GM19240 (cell line): ENCODE measurements around the gene ANKLE1.
"Not testable (repeated sequence)": the region's sequence is repeated elsewhere in the genome, so short reads cannot be mapped to it uniquely, and the experiment has no call there.

ENCODE experiments used
- DNase-seq: peaks from one replicate; pipeline ENCODE4 v3.0.0; 2011; ENCODE audit warnings: low spot score; ENCODE audit not compliant: insufficient read length

The ANKLE1 gene

DNA sequence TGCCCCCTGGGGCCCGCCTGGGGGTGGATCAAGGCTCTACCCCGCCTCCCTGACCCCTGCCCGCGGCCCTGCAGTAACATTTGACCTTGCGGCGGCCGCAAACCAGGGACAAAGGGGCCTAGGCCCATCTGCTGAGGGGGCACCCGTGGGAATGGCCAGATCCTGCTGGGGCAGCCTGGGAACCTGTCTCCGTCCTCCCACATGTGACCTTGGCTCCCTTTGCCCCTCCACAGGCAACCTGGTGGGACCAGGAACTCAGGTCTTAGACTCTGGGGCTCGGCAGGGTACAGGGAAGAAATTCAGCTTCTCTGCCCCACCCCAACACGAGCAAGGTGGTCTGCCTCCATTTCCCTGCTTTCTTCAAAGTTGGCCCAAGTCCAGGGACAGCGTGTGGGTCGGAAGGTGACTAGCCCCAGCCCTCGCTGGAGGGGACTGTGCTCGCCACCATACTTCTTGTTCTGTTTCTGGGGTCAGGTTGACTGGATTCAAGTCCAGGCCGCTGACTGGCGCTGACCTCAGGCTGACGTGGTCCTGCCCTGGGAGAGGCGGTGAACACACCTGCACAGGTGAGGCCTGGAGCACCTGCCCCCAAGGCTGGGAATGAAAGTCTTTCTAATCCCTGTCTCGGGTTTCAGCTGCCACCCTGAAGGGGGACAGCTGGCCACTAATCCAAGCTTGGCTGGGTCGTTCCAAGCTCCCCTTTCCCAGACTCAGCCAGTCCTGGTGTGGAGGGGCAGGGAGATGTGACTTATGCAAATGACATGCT, 33.5 kb upstream of the ANKLE1 start:
- DNase-seq, result no peak

DNA sequence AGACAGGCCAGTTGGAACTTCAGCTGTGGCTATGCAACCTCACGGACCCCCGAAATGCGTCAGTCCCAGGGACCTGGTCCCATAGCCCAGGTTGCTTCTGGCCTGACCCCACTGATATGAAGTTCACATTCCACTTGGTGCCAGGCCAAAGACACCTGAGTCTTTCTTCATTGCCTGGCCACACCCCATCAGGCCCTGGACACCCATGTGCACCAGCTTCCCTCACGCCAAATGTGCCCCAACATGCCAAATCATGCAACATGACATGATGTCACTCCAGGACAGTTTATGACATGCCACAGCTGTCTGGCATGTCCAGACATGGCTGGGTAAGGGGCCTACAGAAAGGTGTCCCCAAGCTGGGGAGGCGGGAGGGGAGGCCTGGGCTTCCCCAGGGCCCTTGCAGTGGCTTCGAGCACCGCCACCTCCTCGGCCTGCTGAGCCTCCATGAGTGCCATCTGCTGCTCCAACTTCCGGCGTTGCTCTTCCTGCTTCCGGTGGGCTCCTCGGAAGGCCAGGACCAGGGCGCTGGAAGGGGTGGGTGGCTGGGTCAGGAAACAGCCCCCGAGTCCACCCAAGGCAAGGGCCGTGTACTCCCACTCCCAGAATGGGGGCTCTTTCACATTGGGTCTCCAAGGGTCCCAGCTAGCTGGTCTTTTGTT, 31.7 kb upstream of the ANKLE1 start:
- DNase-seq, result no peak

DNA sequence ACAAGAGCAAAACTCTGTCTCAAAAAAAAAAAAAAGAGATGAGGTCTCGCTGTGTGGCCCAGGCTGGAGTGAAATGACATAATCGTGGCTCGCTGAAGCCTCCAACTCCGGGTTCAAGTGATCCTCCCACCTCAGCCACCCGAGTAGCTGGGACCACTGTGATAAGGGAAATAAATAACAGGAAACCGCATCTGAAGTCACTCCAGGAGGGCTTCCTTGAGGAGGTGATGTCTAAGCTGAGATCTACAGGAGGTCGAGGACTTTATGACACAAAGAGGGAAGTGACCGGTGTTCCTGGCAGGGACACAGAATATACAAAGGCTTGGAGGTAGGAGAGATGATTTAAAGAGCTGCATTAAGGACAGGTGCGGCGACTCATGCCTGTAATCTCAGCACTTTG, 27.1 kb upstream of the ANKLE1 start:
- no peak for DNase-seq

DNA sequence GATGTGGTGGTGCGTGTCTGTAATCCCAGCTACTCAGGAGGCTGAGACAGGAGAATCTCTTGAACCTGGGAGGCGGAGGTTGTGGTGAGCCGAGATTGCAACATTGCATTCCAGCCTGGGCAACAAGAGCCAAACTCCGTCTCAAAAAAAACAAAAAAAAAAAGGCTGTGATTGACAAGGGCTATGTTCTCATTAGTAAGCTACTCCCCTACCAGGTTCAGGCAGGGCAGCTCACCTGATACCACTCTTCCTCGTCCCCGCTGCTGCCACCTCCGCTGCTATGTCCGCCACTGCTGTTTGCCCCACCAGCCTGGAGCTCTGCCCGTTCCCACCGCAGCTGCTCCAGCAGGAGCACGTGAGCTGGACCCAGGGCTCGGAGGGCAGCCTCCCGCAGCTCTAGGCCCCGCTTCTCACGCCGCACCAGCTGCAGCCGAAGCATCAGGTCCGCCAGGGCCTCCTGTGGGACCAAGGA, 26.5 kb upstream of the ANKLE1 start:
- DNase-seq, result no peak

DNA sequence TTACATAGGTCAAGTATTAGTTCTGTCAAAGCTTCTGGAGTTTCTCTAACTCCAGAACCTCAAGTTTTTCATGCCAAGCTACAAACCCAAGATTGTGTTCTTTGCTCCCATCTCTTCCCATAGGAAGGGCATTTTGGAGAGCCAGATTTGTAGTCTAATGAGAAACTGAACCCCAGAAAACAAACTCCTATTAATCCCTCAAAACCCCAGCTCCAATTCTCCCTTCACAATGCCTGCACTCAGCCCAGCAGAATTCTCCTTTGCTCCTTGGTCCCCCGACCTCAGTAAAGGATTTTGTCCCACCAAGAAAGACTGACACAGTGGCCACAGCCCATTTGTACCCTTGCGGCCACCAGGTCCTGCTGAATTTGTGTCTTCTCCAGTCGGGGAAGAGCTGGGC, 25.6 kb upstream of the ANKLE1 start:
- no peak for DNase-seq

DNA sequence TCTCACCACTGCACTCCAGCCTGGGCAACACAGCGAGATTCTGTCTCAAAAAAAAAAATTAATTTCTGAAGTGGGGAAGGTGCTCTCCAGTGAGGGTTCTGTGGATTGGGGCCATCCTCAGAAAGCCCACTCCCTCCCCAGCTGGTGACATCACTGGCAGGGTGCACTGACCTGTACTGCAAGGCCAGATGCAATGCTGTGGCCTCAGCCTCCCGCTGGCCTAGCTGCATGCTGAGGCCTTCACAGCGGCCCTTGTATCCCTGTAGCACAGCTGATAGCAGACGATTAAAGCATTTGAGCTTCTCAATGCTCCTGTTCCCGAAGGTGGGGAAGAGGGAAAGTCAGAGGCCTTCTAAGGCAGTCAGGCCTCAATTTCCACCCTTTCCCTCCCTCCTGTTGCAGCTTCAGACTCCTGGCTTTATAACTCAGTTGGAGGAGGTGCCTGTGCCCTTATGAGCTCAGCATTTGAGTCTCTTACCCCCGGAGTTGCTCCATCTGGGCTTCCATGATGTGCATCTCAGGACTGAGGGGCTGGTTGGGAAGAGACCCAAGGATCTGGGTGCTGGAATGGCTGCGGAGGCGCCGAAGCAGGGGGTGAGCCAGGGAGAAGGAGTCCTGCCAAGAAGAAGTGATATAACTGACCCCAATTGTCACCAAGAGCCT, 22.5 kb upstream of the ANKLE1 start:
- no peak for DNase-seq

DNA sequence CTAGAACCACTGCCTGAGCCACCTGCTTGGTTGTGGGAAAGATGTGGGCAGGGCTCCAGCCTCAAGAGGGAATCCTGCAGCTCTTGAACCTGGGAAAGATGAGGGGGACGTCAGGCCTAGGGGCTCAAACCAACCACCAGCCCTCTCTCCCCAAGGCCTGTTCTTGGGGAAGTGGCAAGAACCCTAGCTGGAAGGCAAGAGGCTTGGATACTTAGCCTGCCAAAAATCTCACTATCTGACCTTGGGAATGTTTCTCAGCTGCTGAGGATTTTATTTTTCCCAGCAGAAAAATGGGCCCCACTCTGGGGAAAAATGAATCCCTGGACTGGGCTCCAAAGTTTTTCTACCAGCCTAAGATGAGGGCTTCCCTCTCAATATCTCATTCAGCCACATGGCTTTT, 21.8 kb upstream of the ANKLE1 start:
- no peak for DNase-seq

DNA sequence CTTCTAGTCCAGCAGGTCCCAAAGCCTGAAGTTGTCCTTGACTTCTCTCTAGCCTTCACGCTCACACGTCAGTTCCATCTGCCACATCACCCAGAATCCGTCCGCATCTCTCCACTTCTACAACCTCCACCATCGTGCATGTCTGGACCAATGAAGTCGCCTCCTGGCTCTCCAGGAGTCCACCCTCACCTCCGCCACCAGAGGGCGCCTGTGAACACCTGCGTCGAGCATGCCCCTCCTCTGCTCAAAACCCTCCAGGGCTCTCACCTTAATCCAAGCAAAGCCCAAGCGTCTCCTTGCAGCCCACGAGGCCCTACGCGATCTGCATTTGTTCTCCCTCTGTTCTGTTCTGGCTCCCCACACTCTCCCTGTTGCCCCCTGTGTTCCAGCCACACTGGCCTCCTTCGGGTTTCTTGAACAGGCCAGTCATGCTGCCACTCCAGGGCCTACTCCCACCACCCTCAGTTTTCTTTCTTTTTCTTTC, 20.8 kb upstream of the ANKLE1 start:
- DNase-seq, result peak; percentile 97

DNA sequence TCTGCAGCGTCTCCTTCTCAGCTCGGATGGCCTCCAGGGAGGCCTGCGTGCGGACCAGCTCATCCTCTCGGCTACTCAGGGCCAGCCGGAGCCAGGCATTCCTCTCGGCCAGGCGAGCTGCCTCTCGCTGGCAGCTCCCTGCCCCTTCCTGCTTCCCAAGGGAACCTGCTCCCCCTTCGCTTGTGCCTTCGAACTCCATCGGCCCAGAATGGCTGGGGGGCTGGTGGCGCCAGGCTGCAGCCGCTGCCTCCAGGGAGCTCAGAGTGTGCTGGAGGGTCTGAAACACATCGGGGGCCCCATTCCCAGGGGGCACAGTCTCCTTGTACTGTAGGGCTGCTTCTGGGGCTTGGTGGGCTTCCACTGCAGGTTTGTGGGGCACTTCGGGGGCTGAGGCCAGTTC, 19.1 kb upstream of the ANKLE1 start:
- DNase-seq, result no peak

DNA sequence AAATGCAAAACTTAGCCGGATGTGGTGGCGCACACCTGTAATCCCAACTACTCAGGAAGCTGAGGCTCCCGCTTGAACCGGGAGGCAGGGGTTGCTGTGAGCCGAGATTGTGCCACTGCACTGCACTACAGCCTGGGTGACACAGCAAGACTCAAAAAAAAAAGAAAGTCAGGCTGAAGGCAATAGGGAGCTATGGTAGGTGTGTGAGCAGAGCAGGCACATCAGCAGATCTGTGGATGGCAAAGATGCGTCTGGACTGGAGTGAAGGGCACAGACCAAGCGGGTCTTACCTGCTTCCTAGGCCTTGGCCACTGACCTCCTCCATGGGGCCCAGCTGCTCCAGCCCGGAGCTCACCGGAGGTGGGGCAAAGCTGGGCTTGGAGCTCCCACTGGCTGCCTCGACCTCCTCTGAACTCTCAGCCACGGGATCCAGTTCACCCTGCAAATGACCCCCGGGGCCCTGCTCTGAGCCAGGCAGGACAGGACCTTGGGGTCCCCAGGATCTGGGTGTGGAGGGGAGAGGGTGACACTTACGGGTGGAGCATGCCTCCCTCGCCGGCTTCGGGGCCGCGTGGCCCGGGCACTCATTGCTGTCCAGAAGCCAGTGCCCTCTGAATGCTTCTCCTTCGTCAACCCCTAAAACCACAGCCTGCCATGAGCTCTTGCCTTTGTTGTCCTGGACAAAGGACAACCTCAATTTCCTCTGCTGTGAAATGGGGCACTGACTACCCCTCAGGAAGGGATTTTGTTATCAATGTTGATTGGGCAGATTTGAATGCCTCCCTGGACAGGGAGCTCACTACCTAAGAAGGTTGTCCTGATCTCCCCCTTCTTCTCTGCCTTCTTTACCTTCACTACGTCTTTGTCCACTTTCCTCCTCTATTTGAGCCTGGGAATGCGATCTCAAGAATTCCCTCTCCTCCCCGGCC, 17.7 kb upstream of the ANKLE1 start:
- DNase-seq, result no peak

DNA sequence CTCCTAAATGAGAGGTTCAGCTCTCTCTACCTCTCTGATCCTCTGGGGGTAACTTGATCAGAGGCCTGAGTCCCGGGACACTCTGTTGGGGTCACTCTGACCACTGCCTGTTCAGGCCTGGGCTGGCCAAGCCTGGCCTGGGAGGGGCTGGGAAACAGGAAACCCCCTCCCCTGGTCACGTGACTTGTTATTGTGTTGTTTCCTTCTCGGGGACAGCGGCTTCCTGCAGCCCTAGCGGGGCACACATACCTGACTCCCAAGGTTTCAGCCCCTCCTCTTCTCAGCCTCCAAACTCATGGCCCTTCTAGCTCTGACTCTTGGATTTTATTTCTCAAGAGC, 17.1 kb upstream of the ANKLE1 start, which contains the start of gene USHBP1:
Gene USHBP1 (minus strand): TSS at position 105 of the 339 bp plus-strand sequence. CDS start 446 bp downstream, outside the sequence.
- DNase-seq, result no peak

DNA sequence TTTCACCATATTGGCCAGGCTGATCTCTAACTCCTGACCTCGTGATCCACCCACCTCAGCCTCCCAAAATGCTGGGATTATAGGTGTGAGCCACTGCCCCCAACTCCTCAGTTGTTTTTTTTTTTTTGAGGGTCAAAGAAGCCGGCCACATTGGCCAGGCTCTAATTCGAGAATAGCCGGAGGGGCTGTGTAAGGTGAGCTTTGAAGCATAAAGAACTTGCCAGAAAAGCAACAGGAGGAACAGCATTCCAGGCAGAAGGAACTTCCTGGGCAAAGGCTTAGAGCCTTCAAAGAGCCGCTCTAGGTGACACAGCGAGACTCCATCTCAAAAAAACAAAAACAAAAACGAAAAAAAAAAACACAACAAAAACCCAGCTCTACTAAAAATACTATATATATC, 15.7 kb upstream of the ANKLE1 start:
- DNase-seq, result no peak

DNA sequence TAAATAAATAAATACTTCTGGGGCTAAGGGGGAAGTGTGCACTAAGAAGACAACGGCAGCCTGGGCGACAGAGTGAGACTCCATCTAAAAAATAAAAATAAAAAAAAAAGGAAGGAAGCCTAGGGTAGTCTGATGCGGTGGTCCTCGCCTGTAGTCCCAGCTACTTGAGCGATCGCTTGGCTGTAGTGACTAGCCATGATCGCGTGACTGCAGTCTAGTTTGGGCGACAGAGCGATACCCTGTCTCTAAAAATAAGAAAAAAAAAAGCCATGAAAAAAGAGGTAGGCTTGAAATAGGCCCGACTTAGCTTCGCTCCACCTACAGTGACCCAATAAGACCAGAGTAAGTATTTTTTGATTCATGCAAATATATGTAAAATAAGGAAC, 15.1 kb upstream of the ANKLE1 start:
- no peak for DNase-seq

DNA sequence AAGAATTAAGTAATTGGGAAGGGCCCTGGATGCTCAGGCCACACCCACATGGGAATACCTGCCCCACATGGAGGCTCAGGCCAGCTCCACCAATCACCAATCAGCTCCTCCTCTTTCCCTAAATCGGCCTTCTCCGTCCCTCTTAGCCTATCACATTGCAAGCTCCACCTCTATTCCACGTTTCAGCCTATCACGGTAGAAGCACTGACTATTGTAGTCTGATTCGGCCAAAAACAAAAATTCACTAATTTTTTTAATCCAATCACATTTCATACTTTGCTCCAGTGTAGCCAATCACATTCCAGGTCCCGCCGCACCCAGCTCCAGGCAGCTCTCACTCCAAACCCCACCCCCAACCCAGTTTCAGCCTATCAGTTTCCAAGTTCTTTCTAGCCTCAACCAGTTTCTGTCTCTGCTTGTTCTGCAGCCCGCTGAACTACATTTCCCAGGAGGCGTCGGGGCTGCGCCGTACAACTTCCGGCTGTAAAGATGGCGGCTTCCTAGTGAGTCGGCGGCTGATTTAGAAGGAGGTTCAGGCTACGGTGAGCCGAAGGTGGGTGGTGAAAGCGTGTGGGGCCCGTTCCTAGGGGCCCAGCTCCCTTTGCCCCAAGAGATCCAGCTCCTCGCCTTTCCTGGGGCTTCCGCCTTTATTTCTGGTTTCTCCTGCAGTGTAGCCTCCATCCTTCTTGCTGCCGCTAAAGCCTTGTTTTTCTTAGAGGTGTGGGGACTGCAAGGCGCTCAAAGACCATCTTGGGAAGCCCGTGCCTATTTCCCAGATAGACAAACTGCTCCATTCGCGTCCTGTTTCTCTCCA, 14.5 kb upstream of the ANKLE1 start, which contains the start of gene BABAM1:
Gene BABAM1 (plus strand): TSS at position 469 of the 814 bp plus-strand sequence. CDS start 1,364 bp downstream, outside the sequence.
- DNase-seq, result peak; percentile 99

DNA sequence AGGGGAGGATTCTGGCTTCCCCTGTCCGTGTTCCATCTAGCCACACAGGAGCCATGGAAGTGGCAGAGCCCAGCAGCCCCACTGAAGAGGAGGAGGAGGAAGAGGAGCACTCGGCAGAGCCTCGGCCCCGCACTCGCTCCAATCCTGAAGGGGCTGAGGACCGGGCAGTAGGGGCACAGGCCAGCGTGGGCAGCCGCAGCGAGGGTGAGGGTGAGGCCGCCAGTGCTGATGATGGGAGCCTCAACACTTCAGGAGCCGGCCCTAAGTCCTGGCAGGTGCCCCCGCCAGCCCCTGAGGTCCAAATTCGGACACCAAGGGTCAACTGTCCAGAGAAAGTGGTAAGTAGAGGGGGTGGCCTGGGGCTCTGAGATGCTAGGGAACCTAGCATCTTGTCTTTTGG, 12.9 kb upstream of the ANKLE1 start:
- DNase-seq, result no peak

DNA sequence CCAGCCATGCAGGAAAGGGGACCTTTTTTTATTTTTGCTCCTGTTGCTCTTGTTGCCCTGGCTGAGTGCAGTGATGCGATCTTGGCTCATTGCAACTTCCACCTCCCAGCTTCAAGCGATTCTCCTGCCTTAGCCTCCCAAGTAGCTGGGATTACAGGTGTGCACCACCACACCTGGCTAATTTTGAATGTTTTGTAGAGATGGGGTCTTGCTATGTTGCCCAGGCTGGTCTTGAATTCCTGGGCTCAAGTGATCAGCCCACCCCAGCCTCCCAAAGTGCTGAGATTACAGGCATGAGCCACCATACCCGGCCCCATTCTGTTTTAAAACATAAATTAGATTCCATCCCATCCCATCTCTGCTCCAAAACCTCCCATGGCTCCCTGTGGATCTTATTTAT, 6.8 kb upstream of the ANKLE1 start:
- not testable (repeated sequence) for DNase-seq

DNA sequence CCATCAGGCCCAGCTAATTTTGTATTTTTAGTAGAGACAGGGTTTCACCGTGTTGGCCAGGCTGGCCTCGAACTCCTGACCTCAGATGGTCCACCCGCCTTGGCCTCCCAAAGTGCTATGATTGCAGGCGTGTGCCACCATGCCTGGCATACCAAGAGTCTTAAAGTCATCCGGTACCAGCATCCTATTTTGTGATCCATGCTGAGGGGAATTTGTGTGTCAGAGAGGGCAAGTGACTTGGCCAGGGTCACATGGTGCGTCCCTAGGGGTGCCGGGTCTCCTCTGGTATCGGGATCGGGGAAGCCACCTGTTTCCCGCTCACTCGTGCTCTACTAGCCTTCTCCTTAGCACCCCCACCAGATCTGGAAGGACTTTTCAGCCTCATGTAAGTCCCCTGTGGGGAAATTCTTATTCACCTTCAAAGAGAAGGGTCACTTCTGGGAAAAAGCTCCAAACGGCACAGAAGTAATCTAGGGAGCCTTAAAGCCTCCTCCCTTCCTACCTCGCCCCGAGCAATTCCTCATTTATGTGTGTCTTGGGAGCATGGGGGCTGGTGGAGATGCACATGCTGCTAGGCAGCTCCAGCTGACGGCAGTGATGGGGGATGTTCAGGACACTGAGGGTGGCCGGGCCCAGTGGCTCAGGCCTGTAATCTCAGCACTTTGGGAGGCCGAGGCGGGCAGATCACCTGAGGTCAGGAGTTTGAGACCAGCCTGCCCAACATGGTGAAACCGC, 6.1 kb upstream of the ANKLE1 start:
- no peak for DNase-seq

DNA sequence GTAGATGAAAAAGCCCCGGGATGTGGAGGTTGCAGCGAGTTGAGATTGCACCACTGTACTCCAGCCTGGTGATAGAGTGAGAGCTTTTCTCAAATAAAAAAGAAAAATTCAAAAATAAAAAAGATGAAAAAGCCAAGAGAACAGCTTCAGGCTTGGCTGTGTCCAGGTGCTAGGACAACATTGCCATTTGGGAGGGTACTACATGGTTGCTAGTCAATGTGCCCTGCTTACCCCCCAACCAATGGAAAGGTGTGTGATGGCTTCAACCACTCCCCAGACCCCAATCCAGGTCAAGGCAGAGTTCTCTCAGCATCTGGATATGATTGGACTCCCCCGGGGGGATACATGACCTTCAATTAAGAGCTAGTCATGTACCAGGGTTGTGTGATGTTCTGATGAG, 2.3 kb upstream of the ANKLE1 start:
- no peak for DNase-seq

DNA sequence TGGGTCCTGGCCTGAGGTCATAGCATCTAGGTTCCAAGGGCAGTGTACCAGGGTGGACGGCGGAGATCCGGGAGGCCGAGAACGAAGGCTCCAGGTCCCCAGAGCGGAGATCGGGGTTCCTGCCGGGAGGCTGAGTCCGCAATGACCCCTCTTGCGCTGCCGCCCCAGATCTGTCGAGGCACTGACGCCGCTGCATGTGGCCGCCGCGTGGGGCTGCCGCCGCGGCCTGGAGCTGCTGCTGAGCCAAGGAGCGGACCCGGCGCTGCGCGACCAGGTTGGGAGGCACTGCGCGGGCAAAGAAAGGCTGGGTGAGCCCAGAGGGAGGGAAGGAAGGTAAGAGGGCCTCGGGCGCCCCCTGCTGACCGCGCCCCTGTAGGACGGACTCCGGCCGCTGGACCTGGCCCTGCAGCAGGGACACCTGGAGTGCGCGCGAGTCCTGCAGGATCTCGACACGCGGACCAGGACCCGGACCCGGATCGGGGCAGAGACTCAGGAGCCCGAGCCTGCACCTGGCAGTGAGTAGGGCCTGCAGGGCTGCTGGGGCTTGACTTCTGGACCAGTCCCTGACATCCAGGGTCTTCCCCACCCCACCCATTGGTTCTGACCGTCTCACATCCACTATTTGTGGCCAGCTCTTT, 906 bp downstream of the ANKLE1 start:
- DNase-seq, result peak; percentile 76
